Fibroblast of the aortic adventitia (primary cell): ENCODE measurements around the gene CSMD2. TPM values are rescaled to one million over a fixed set of nuclear protein-coding genes. Genes with fewer than 3 reads are reported as not detected.
"Not testable (repeated sequence)": the region's sequence is repeated elsewhere in the genome, so short reads cannot be mapped to it uniquely, and the experiment has no call there.

Experiments
- DNase-seq: peaks from one replicate; pipeline ENCODE4 v3.0.0-alpha.2; 2010; ENCODE audit warnings: low read depth
- H3K4me3 ChIP-seq: 2 replicates; pipeline ENCODE4 v1.5.1; 2011; ENCODE audit warnings: low read depth, mild to moderate bottlenecking, control low read depth, low read length, moderate library complexity
- CTCF ChIP-seq: IDR thresholded peaks from 2 replicates; pipeline ENCODE4 v1.5.1; 2011; ENCODE audit warnings: mild to moderate bottlenecking, low read length, control low read depth, inconsistent platforms; ENCODE audit not compliant: insufficient read depth
- total RNA-seq: library from RNA; depleted of rRNA; stranded (reverse); fragments of >200 nt; gene quantifications from 2 replicates; pipeline ENCODE4 v1.2.3, GENCODE V29; 2012; ENCODE audit warnings: low replicate concordance

The CSMD2 gene
- total RNA-seq, 1 donor, result 6.6 TPM

GRCh38 chr1:34188418-34188817 lies 23.4 kb upstream of the CSMD2 start:
- TF ChIP-seq CTCF, result no peak
- H3K4me3 ChIP-seq, result no peak overlapping the region
- no peak for DNase-seq

- H3K4me3 ChIP-seq, result no peak overlapping the region
- TF ChIP-seq CTCF, result no peak
- no peak for DNase-seq
Observed at GRCh38 chr1:34186741-34187494, 21.9 kb upstream of the CSMD2 start.

GRCh38 chr1:34183381-34183780 lies 18.4 kb upstream of the CSMD2 start:
- DNase-seq, H3K4me3 ChIP-seq: not testable (repeated sequence)

GRCh38 chr1:34178072-34178471 lies 13.0 kb upstream of the CSMD2 start:
- DNase-seq, result no peak
- H3K4me3 ChIP-seq, result no peak overlapping the region
- TF ChIP-seq CTCF, result no peak

GRCh38 chr1:34176830-34177603 lies 12.0 kb upstream of the CSMD2 start, which contains the start of gene C1orf94:
TSS of gene C1orf94 (plus strand) at chr1:34176907. CDS start at chr1:34177790, 883 bp downstream.
- no peak for TF ChIP-seq CTCF
- DNase-seq, result no peak
- no peak within 1 kb of the TSS for H3K4me3 ChIP-seq

- H3K4me3 ChIP-seq, result no peak overlapping the region
- TF ChIP-seq CTCF, result no peak
- no peak for DNase-seq
Observed at GRCh38 chr1:34175744-34176143, 10.7 kb upstream of the CSMD2 start.

- no peak for TF ChIP-seq CTCF
- H3K4me3 ChIP-seq, result no peak overlapping the region
- DNase-seq, result no peak
Observed at GRCh38 chr1:34167389-34167788, 2.4 kb upstream of the CSMD2 start.
